ENCODE data around the gene PDGFRB.

The PDGFRB gene

GRCh38 chr5:150162142-150162513, 6.5 kb upstream of the PDGFRB start:
- DNase-seq = no peak

- DNase-seq = peak; percentile 53
Measured at GRCh38 chr5:150161242-150162141, 5.8 kb upstream of the PDGFRB start.

GRCh38 chr5:150160448-150161081, 4.9 kb upstream of the PDGFRB start:
- no peak for DNase-seq

- DNase-seq = no peak
Measured at GRCh38 chr5:150159741-150160179, 4.1 kb upstream of the PDGFRB start.

GRCh38 chr5:150159031-150159430, 3.4 kb upstream of the PDGFRB start:
- no peak for DNase-seq

GRCh38 chr5:150158170-150158949, 2.7 kb upstream of the PDGFRB start:
- DNase-seq = no peak

- DNase-seq = no peak
Measured at GRCh38 chr5:150157168-150157567, 1.5 kb upstream of the PDGFRB start.

GRCh38 chr5:150156540-150156939, 895 bp upstream of the PDGFRB start:
- DNase-seq = no peak

GRCh38 chr5:150156027-150156368, 353 bp upstream of the PDGFRB start:
- DNase-seq = no peak

- DNase-seq = no peak
Measured at GRCh38 chr5:150154618-150155128, 972 bp downstream of the PDGFRB start.

- no peak for DNase-seq
Measured at GRCh38 chr5:150153957-150154617, 1.6 kb downstream of the PDGFRB start.

GRCh38 chr5:150153483-150153882, 2.2 kb downstream of the PDGFRB start:
- no peak for DNase-seq

GRCh38 chr5:150152636-150153462, 2.8 kb downstream of the PDGFRB start:
- no peak for DNase-seq

GRCh38 chr5:150149618-150150017, 6.0 kb downstream of the PDGFRB start:
- DNase-seq = no peak

- no peak for DNase-seq
Measured at GRCh38 chr5:150148117-150148927, 7.3 kb downstream of the PDGFRB start.

- DNase-seq = no peak
Measured at GRCh38 chr5:150147670-150148069, 8.0 kb downstream of the PDGFRB start.

- DNase-seq = no peak
Measured at GRCh38 chr5:150146862-150147601, 8.6 kb downstream of the PDGFRB start.

- DNase-seq = no peak
Measured at GRCh38 chr5:150146235-150146634, 9.4 kb downstream of the PDGFRB start.

GRCh38 chr5:150144879-150145278, 10.8 kb downstream of the PDGFRB start:
- DNase-seq = no peak

GRCh38 chr5:150144246-150144801, 11.3 kb downstream of the PDGFRB start:
- DNase-seq = no peak
